Panc1 (cell line): ENCODE measurements around the gene MIF. TPM values are rescaled to one million over a fixed set of nuclear protein-coding genes. Genes with fewer than 3 reads are reported as not detected.

ENCODE experiments used
- ATAC-seq: fragments of 200-7000 bp; cut with Tn5 transposase; 2 replicates; pipeline ENCODE4 v1.9.1; 2020; ENCODE audit warnings: mild to moderate bottlenecking, moderate library complexity
- BruUV-seq: library from RNA; stranded (reverse); fragments of 400-500 nt; replicated peaks from 2 replicates; lab custom pipeline; 2021; lab: Mats Ljungman, UMichigan
- CTCF ChIA-PET: fragments of 300-600 bp; sonication (Branson Sonifier 250); formaldehyde crosslinking; loops from one replicate; lab custom pipeline; 2022; ENCODE audit warnings: antibody characterized with exemption; lab: Charles Lee
- POLR2A ChIA-PET: fragments of 300-600 bp; sonication (Branson Sonifier 250); formaldehyde crosslinking; loops from one replicate; lab custom pipeline; 2022; ENCODE audit warnings: antibody characterized with exemption; lab: Charles Lee
- DNase-seq: peaks from one replicate; pipeline ENCODE4 v3.0.0-alpha.2; 2010; ENCODE audit warnings: low read depth, low spot score
- H3K27ac ChIP-seq: 2 replicates; pipeline ENCODE4 v1.5.1; 2011; ENCODE audit warnings: mild to moderate bottlenecking, low read length, inconsistent platforms
- H3K27me3 ChIP-seq: fragments of 200-500 bp; sonication (Bioruptor generic); 2 replicates; pipeline ENCODE4 v1.6.0; 2014; ENCODE audit warnings: low read length, inconsistent platforms; ENCODE audit not compliant: control insufficient read depth, insufficient read depth
- H3K36me3 ChIP-seq: fragments of 200-500 bp; sonication (Bioruptor generic); 2 replicates; pipeline ENCODE4 v1.5.1; 2014; ENCODE audit warnings: inconsistent platforms, mild to moderate bottlenecking, low read length, moderate library complexity; ENCODE audit not compliant: control insufficient read depth, insufficient read depth
- H3K4me1 ChIP-seq: 2 replicates; pipeline ENCODE4 v1.5.1; 2011; ENCODE audit warnings: inconsistent platforms, mild to moderate bottlenecking, low read length, moderate library complexity; ENCODE audit not compliant: control insufficient read depth, insufficient read depth
- H3K4me3 ChIP-seq, 2 experiments: 2 replicates each; pipeline ENCODE4 v1.5.1; 2011 to 2012; ENCODE audit warnings: low read depth in 2 of 2, low read length in 2 of 2, mild to moderate bottlenecking in 2 of 2, inconsistent platforms in 1 of 2, moderate library complexity in 1 of 2
- H3K9me3 ChIP-seq: fragments of 200-500 bp; sonication (Bioruptor generic); 2 replicates; pipeline ENCODE4 v1.5.1; 2014; ENCODE audit warnings: low read depth, mild to moderate bottlenecking, inconsistent platforms, low read length, moderate library complexity; ENCODE audit not compliant: control insufficient read depth, insufficient read depth
- POLR2AphosphoS5 ChIP-seq: IDR thresholded peaks from 2 replicates; pipeline ENCODE4 v1.6.1; 2012; ENCODE audit warnings: mild to moderate bottlenecking, low read depth, low read length, moderate library complexity
- SIN3A ChIP-seq: IDR thresholded peaks from 2 replicates; pipeline ENCODE4 v1.6.1; 2012; ENCODE audit warnings: low read depth, mild to moderate bottlenecking, low read length, moderate library complexity, borderline replicate concordance; ENCODE audit not compliant: insufficient read depth
- TCF7L2 ChIP-seq: IDR thresholded peaks from 2 replicates; pipeline ENCODE4 v1.6.1; 2011; ENCODE audit warnings: mild to moderate bottlenecking, low read depth, low read length, inconsistent platforms
- in situ Hi-C: cut with HindIII; loops from 2 replicates; pipeline ENCODE4 v1.10.0; 2016; ENCODE audit warnings: low sequenced_read_pairs, low pct_unique_long_range_greater_than_20kb
- intact Hi-C: fragments of 100-400 bp; cut with micrococcal nuclease; formaldehyde crosslinking; loops from one replicate; pipeline ENCODE4 v1.10.0; 2022; ENCODE audit not compliant: unreplicated experiment
- total RNA-seq: library from RNA; stranded (reverse); gene quantifications from one replicate; pipeline ENCODE4 v1.2.1, GENCODE V29; 2021; ENCODE audit not compliant: unreplicated experiment
- TF ChIP-seq, protein P1 (sequence below), 2 experiments: IDR thresholded peaks; 2 replicates each; pipeline ENCODE4 v1.6.1; 2011 to 2012; ENCODE audit warnings: low read depth in 2 of 2, control low read depth in 1 of 2, low read length in 1 of 2, mild to moderate bottlenecking in 1 of 2, moderate library complexity in 1 of 2; ENCODE audit not compliant: insufficient read depth in 1 of 2
- TF ChIP-seq, protein P2 (sequence below): fragments of 450-650 bp; IDR thresholded peaks from 2 replicates; pipeline ENCODE4 v1.5.1; 2017; ENCODE audit warnings: mild to moderate bottlenecking

The MIF gene
- total RNA-seq, 1 experiment from 2014 or later = 936 TPM

- H3K9me3 ChIP-seq = no peaks in the 10 kb centered on the region; the same call in 1 of the 2 replicates
- no peak overlapping the region for H3K27ac ChIP-seq
- no TSS peak for BruUV-seq
- H3K4me3 ChIP-seq = no peak overlapping the region
- H3K27me3 ChIP-seq = no peaks in the 10 kb centered on the region
- in situ Hi-C loops = no loop called here
- intact Hi-C loops = no loop called here
- H3K36me3 ChIP-seq = no peaks in the 10 kb centered on the region
- peaks cover 7% of the 10 kb centered on the region for H3K4me1 ChIP-seq
- DNase-seq = no peak
- CTCF ChIA-PET = no interaction called here
- POLR2A ChIA-PET = no interaction called here
- no peak for ATAC-seq
- TF ChIP-seq, protein P1, sequence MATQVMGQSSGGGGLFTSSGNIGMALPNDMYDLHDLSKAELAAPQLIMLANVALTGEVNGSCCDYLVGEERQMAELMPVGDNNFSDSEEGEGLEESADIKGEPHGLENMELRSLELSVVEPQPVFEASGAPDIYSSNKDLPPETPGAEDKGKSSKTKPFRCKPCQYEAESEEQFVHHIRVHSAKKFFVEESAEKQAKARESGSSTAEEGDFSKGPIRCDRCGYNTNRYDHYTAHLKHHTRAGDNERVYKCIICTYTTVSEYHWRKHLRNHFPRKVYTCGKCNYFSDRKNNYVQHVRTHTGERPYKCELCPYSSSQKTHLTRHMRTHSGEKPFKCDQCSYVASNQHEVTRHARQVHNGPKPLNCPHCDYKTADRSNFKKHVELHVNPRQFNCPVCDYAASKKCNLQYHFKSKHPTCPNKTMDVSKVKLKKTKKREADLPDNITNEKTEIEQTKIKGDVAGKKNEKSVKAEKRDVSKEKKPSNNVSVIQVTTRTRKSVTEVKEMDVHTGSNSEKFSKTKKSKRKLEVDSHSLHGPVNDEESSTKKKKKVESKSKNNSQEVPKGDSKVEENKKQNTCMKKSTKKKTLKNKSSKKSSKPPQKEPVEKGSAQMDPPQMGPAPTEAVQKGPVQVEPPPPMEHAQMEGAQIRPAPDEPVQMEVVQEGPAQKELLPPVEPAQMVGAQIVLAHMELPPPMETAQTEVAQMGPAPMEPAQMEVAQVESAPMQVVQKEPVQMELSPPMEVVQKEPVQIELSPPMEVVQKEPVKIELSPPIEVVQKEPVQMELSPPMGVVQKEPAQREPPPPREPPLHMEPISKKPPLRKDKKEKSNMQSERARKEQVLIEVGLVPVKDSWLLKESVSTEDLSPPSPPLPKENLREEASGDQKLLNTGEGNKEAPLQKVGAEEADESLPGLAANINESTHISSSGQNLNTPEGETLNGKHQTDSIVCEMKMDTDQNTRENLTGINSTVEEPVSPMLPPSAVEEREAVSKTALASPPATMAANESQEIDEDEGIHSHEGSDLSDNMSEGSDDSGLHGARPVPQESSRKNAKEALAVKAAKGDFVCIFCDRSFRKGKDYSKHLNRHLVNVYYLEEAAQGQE (IDR thresholded peaks at IDR 0.05; ENCODE audit: insufficient read depth in 1 of 2, low read depth in 2 of 2, low read length in 1 of 2) = no peak
These were observed 7.4 kb downstream of the MIF start for GRCh38 chr22:23901600-23901999.

DNA sequence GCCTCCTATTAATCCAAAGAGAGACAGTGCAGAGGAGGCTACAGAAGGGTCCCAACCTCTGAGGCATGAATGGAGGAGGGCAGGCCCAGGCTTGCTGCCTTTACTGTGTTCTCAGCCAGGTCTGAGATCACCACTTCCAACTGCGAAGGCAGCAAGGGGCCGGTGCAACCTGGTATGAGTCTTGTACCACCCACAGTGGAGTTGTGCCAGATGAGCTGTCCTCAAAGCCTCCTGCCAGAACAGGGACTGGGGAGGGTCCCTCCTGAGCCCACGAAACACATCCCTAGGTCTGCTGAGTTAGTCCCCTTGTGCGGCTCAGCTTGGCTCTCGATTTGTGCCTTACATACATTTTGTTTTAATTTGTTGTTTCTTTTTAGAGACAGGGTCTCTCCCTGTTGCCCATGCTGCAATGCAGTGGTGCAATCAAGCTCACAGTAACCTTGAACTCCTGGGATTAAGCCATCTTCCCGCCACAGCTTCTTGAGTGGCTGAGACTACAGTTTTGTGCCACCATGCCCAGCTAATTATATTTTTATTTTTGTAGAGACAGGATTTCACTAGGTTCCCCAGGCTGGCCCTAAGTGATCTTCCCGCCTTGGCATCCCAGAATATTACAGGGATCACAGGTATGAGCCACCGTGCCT, 9.3 kb downstream of the MIF start:
- CTCF ChIA-PET = interaction anchor here (0.7 kb wide), 1 partner anchor 15 kb away, joined by 3 read pairs; no protein-coding TSS in a partner anchor
- DNase-seq (no peak), ATAC-seq (no peak)
- no peak for TF ChIP-seq SIN3A
- TF ChIP-seq, protein P1 (IDR thresholded peaks at IDR 0.05; ENCODE audit: insufficient read depth in 1 of 2, low read depth in 2 of 2, low read length in 1 of 2) = no peak
- TF ChIP-seq POLR2AphosphoS5 = no peak
- TF ChIP-seq, protein P2, sequence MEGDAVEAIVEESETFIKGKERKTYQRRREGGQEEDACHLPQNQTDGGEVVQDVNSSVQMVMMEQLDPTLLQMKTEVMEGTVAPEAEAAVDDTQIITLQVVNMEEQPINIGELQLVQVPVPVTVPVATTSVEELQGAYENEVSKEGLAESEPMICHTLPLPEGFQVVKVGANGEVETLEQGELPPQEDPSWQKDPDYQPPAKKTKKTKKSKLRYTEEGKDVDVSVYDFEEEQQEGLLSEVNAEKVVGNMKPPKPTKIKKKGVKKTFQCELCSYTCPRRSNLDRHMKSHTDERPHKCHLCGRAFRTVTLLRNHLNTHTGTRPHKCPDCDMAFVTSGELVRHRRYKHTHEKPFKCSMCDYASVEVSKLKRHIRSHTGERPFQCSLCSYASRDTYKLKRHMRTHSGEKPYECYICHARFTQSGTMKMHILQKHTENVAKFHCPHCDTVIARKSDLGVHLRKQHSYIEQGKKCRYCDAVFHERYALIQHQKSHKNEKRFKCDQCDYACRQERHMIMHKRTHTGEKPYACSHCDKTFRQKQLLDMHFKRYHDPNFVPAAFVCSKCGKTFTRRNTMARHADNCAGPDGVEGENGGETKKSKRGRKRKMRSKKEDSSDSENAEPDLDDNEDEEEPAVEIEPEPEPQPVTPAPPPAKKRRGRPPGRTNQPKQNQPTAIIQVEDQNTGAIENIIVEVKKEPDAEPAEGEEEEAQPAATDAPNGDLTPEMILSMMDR = no peak
- no peak for TF ChIP-seq TCF7L2
- Histone ChIP-seq H3K4me1 (no peaks in the 10 kb centered on the region), H3K27me3 (no peaks in the 10 kb centered on the region), H3K4me3 (no peak overlapping the region), H3K9me3 (no peaks in the 10 kb centered on the region; the same call in 1 of the 2 replicates), H3K27ac (no peak overlapping the region), H3K36me3 (no peaks in the 10 kb centered on the region)
- POLR2A ChIA-PET = no interaction called here
- in situ Hi-C loops = no loop called here
- intact Hi-C loops = no loop called here
- no TSS peak for BruUV-seq
